ENCODE measurements around the gene FRMD4A.
A peak's percentile ranks its signal among the peaks of the same experiment; 100 is the strongest.

FRMD4A gene

DNA sequence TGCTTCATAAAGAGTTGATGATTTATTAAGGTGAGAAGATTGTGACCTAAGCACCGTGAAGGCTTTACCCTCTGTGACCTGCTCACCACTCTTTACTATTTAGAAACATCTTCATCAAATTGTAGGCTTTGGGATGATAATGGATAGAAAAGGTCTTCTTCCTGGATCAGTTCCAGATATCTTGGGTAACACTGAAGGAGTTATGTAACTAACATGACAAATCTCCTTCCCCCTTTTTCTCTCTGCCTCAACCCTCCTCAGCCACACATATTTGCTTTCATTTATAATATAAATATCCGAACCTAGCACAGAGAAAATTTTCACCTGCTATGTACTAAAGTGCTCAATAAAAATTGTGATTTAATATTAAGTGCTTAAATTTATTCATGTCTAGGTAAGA lies 151.5 kb downstream of the FRMD4A start:
- Mint-ChIP-seq H3K36me3 (ENCODE audit: low read depth) (no peaks in the 10 kb centered on the region), H3K4me3 (no peak overlapping the region), H3K9me3 (no peaks in the 10 kb centered on the region), H3K27ac (no peak overlapping the region), H3K4me1 (peaks cover 9% of the 10 kb centered on the region), H3K27me3 (ENCODE audit: low read depth) (peaks cover 24% of the 10 kb centered on the region)
- no peak for TF ChIP-seq CTCF (IDR thresholded peaks at IDR 0.05; ENCODE audit: unreplicated experiment in 3 of 3)

DNA sequence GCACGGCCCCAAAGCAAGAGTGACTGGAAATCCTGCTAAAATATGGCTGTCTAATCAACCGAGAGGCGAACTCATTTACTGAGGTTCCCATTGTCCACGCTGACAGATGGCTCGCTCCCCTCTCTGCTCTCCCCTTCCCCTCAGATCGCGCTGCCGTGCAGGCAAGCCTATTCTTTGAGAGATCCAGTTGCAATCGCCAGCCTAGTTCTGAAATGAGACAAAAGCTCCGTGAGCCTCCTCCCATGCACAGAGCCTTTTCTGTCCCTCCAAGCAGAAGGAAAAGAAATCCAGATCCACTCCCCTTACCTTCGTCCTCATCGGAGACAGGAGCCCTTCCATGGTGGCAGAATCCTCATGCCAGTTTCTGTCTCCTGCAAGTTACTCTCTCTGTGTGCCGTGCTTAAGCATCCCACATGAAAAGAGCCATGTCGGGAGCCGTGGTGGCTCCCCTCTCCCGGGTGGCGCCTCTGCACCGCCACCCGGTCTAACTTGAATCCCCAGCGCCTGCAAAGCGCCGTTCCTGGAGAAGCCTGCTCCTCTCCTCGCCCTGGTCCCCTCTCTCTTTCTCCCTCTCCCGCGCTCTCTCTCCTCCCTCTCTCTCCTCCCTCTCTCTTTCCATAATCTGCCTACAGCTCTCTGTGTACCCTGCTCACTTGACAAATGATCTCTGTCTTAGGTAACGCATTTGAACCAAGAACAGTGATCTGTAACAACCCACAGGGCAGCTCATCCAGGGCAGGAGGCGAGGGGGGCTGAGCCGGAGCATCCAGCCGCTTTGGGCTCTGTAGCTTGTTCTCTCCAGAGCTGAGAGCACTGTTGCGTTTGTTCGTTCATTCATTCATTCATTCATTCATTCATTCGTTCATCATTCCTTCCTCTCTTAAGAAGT lies 156.8 kb downstream of the FRMD4A start:
- Mint-ChIP-seq H3K27ac (peak overlapping the region; percentile 37 to 90 (median 85)), H3K4me1 (peaks cover 8% of the 10 kb centered on the region), H3K9me3 (no peaks in the 10 kb centered on the region), H3K4me3 (peak overlapping the region; percentile 83 to 91 (median 86)), H3K27me3 (ENCODE audit: low read depth) (peaks cover 14% of the 10 kb centered on the region), H3K36me3 (ENCODE audit: low read depth) (no peaks in the 10 kb centered on the region)
- TF ChIP-seq CTCF (IDR thresholded peaks at IDR 0.05; ENCODE audit: unreplicated experiment in 3 of 3): no peak

GRCh38 chr10:14173391-14173705 lies 157.4 kb downstream of the FRMD4A start:
- TF ChIP-seq CTCF (IDR thresholded peaks at IDR 0.05; ENCODE audit: unreplicated experiment in 3 of 3): no peak
- Mint-ChIP-seq H3K4me3 (peak overlapping the region; percentile 83 to 91 (median 86)), H3K36me3 (ENCODE audit: low read depth) (no peaks in the 10 kb centered on the region), H3K4me1 (peaks cover 8% of the 10 kb centered on the region), H3K27me3 (ENCODE audit: low read depth) (peaks cover 14% of the 10 kb centered on the region), H3K27ac (peak overlapping the region; percentile 37 to 90 (median 85)), H3K9me3 (no peaks in the 10 kb centered on the region)

- H3K27me3 Mint-ChIP-seq (ENCODE audit: low read depth): peaks cover 19% of the 10 kb centered on the region
These were observed 158.3 kb downstream of the FRMD4A start for GRCh38 chr10:14172336-14172950.

DNA sequence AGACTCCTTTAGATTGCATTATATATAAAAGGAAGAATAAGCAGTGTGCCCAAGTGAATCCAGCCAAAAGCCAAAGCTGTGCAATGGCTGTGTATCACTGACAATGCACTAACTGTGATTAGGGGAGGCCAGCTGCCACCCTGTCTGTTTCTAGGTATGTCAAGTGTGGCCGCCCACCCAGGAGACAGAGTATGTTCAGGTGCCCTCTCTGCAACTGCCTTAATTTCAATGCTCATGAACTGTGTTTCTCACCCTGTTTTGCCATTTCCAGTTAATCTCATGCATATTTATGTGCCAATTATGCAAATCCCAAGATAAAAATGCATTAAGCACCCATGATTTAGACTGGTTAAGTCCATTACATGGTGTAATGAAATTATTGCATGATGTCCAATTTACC lies 159.4 kb downstream of the FRMD4A start:
- Mint-ChIP-seq H3K27ac (no peak overlapping the region), H3K27me3 (ENCODE audit: low read depth) (peaks cover 20% of the 10 kb centered on the region), H3K4me3 (no peak overlapping the region), H3K36me3 (ENCODE audit: low read depth) (no peaks in the 10 kb centered on the region), H3K4me1 (peaks cover 8% of the 10 kb centered on the region), H3K9me3 (no peaks in the 10 kb centered on the region)
- TF ChIP-seq CTCF (IDR thresholded peaks at IDR 0.05; ENCODE audit: unreplicated experiment in 3 of 3): no peak

More at GRCh38 chr10:14172336-14172950, 158.3 kb downstream of the FRMD4A start:
- Mint-ChIP-seq H3K36me3 (ENCODE audit: low read depth) (no peaks in the 10 kb centered on the region), H3K4me3 (peak overlapping the region; percentile 42 to 86 (median 83)), H3K4me1 (peaks cover 8% of the 10 kb centered on the region), H3K9me3 (no peaks in the 10 kb centered on the region), H3K27ac (no peak overlapping the region)
- no peak for TF ChIP-seq CTCF (IDR thresholded peaks at IDR 0.05; ENCODE audit: unreplicated experiment in 3 of 3)

All from nephron (organoid).